Stimulated activated memory B cell treated with anti-CD40 and anti-IgM and Interleukin-4, amounts not matched to agents 10 μg/mL and 1 μg/mL and 100 μg/mL, for 72 hours (primary cell): ENCODE results near the gene PRKCA.
"Not testable (repeated sequence)": the region's sequence is repeated elsewhere in the genome, so short reads cannot be mapped to it uniquely, and the experiment has no call there.

Experiments
- ATAC-seq: fragments of 150-1000 bp; cut with Tn5 transposase; 2 replicates; pipeline ENCODE4 v1.10.0; 2021
- H3K27ac Mint-ChIP-seq: one replicate; pipeline ENCODE4 v1.8.0; 2022; ENCODE audit warnings: mild to moderate bottlenecking, mixed read lengths
- H3K27me3 Mint-ChIP-seq: one replicate; pipeline ENCODE4 v1.8.0; 2022; ENCODE audit warnings: mixed read lengths
- H3K36me3 Mint-ChIP-seq: one replicate; pipeline ENCODE4 v1.8.0; 2022; ENCODE audit warnings: mixed read lengths
- H3K4me1 Mint-ChIP-seq: one replicate; pipeline ENCODE4 v1.8.0; 2022; ENCODE audit warnings: mixed read lengths
- H3K4me3 Mint-ChIP-seq: one replicate; pipeline ENCODE4 v1.8.0; 2022; ENCODE audit warnings: mild to moderate bottlenecking, moderate library complexity, mixed read lengths
- H3K9me3 Mint-ChIP-seq: one replicate; pipeline ENCODE4 v1.8.0; 2022; ENCODE audit warnings: mixed read lengths

PRKCA gene

GRCh38 chr17:66448026-66448639 lies 145.7 kb downstream of the PRKCA start:
- Mint-ChIP-seq H3K27me3 (peaks cover 23% of the 10 kb centered on the region), H3K4me3 (no peak overlapping the region), H3K9me3 (no peaks in the 10 kb centered on the region), H3K4me1 (peaks cover 6% of the 10 kb centered on the region), H3K36me3 (no peaks in the 10 kb centered on the region), H3K27ac (no peak overlapping the region)
- no peak for ATAC-seq

- Mint-ChIP-seq H3K36me3 (no peaks in the 10 kb centered on the region), H3K4me1 (no peaks in the 10 kb centered on the region), H3K4me3 (no peak overlapping the region), H3K27me3 (peaks cover 35% of the 10 kb centered on the region), H3K27ac (no peak overlapping the region), H3K9me3 (no peaks in the 10 kb centered on the region)
- ATAC-seq = no peak
Observed at GRCh38 chr17:66449418-66449977, 147.1 kb downstream of the PRKCA start.

GRCh38 chr17:66450008-66450851 lies 147.8 kb downstream of the PRKCA start:
- peaks cover 35% of the 10 kb centered on the region for H3K27me3 Mint-ChIP-seq
- H3K4me1 Mint-ChIP-seq = no peaks in the 10 kb centered on the region
- no peak overlapping the region for H3K27ac Mint-ChIP-seq
- no peak for ATAC-seq
- no peak overlapping the region for H3K4me3 Mint-ChIP-seq
- no peaks in the 10 kb centered on the region for H3K36me3 Mint-ChIP-seq
- H3K9me3 Mint-ChIP-seq = no peaks in the 10 kb centered on the region

GRCh38 chr17:66450852-66451158 lies 148.4 kb downstream of the PRKCA start:
- no peaks in the 10 kb centered on the region for H3K4me1 Mint-ChIP-seq

GRCh38 chr17:66451188-66452149 lies 149.1 kb downstream of the PRKCA start:
- Mint-ChIP-seq H3K4me1 (no peaks in the 10 kb centered on the region), H3K9me3 (no peaks in the 10 kb centered on the region), H3K27me3 (peaks cover 30% of the 10 kb centered on the region), H3K36me3 (no peaks in the 10 kb centered on the region), H3K27ac (no peak overlapping the region), H3K4me3 (no peak overlapping the region)
- no peak for ATAC-seq

More at GRCh38 chr17:66450852-66451158, 148.4 kb downstream of the PRKCA start:
- no peaks in the 10 kb centered on the region for H3K36me3 Mint-ChIP-seq
- no peak for ATAC-seq
- no peaks in the 10 kb centered on the region for H3K9me3 Mint-ChIP-seq
- no peak overlapping the region for H3K27ac Mint-ChIP-seq
- H3K27me3 Mint-ChIP-seq = peaks cover 35% of the 10 kb centered on the region
- no peak overlapping the region for H3K4me3 Mint-ChIP-seq

GRCh38 chr17:66455060-66455459 lies 152.6 kb downstream of the PRKCA start:
- Mint-ChIP-seq H3K9me3 (peaks cover 5% of the 10 kb centered on the region), H3K4me1 (no peaks in the 10 kb centered on the region), H3K27me3 (peaks cover 19% of the 10 kb centered on the region), H3K36me3 (no peaks in the 10 kb centered on the region), H3K4me3 (no peak overlapping the region), H3K27ac (no peak overlapping the region)
- ATAC-seq = no peak

- not testable (repeated sequence) for H3K9me3 Mint-ChIP-seq, H3K4me1 Mint-ChIP-seq, ATAC-seq, H3K4me3 Mint-ChIP-seq, H3K27ac Mint-ChIP-seq, H3K36me3 Mint-ChIP-seq
- H3K27me3 Mint-ChIP-seq = peaks cover 13% of the 10 kb centered on the region
Observed at GRCh38 chr17:66457499-66457898, 155.1 kb downstream of the PRKCA start.

GRCh38 chr17:66458782-66459181 lies 156.4 kb downstream of the PRKCA start:
- no peak overlapping the region for H3K4me3 Mint-ChIP-seq
- ATAC-seq = no peak
- peaks cover 5% of the 10 kb centered on the region for H3K9me3 Mint-ChIP-seq
- H3K27me3 Mint-ChIP-seq = peaks cover 7% of the 10 kb centered on the region
- no peak overlapping the region for H3K27ac Mint-ChIP-seq
- no peaks in the 10 kb centered on the region for H3K4me1 Mint-ChIP-seq
- no peaks in the 10 kb centered on the region for H3K36me3 Mint-ChIP-seq

- Mint-ChIP-seq H3K27ac (no peak overlapping the region), H3K4me3 (no peak overlapping the region), H3K4me1 (no peaks in the 10 kb centered on the region), H3K27me3 (no peaks in the 10 kb centered on the region), H3K36me3 (no peaks in the 10 kb centered on the region), H3K9me3 (peaks cover 5% of the 10 kb centered on the region)
- no peak for ATAC-seq
Observed at GRCh38 chr17:66459811-66460270, 157.4 kb downstream of the PRKCA start.

- Mint-ChIP-seq H3K36me3 (no peaks in the 10 kb centered on the region), H3K27ac (no peak overlapping the region), H3K4me3 (no peak overlapping the region), H3K9me3 (peaks cover 5% of the 10 kb centered on the region), H3K4me1 (no peaks in the 10 kb centered on the region), H3K27me3 (no peaks in the 10 kb centered on the region)
- ATAC-seq = no peak
Observed at GRCh38 chr17:66460558-66460957, 158.1 kb downstream of the PRKCA start.

- ATAC-seq = no peak
- no peak overlapping the region for H3K27ac Mint-ChIP-seq
- H3K4me1 Mint-ChIP-seq = no peaks in the 10 kb centered on the region
- peaks cover 5% of the 10 kb centered on the region for H3K9me3 Mint-ChIP-seq
- H3K27me3 Mint-ChIP-seq = no peaks in the 10 kb centered on the region
- H3K4me3 Mint-ChIP-seq = no peak overlapping the region
- no peaks in the 10 kb centered on the region for H3K36me3 Mint-ChIP-seq
Observed at GRCh38 chr17:66461343-66461995, 159.1 kb downstream of the PRKCA start.

- H3K36me3 Mint-ChIP-seq = no peaks in the 10 kb centered on the region
- peaks cover 2% of the 10 kb centered on the region for H3K9me3 Mint-ChIP-seq
- ATAC-seq = no peak
- H3K27ac Mint-ChIP-seq = no peak overlapping the region
- no peaks in the 10 kb centered on the region for H3K4me1 Mint-ChIP-seq
- H3K4me3 Mint-ChIP-seq = no peak overlapping the region
- H3K27me3 Mint-ChIP-seq = no peaks in the 10 kb centered on the region
Observed at GRCh38 chr17:66462010-66462409, 159.6 kb downstream of the PRKCA start.

GRCh38 chr17:66464921-66465320 lies 162.5 kb downstream of the PRKCA start:
- Mint-ChIP-seq H3K9me3 (no peaks in the 10 kb centered on the region), H3K27me3 (no peaks in the 10 kb centered on the region), H3K27ac (no peak overlapping the region), H3K4me1 (peaks cover 11% of the 10 kb centered on the region), H3K36me3 (no peaks in the 10 kb centered on the region), H3K4me3 (no peak overlapping the region)
- no peak for ATAC-seq

GRCh38 chr17:66465701-66466100 lies 163.3 kb downstream of the PRKCA start:
- Mint-ChIP-seq H3K27me3 (no peaks in the 10 kb centered on the region), H3K4me1 (peaks cover 11% of the 10 kb centered on the region), H3K36me3 (no peaks in the 10 kb centered on the region), H3K4me3 (no peak overlapping the region), H3K27ac (no peak overlapping the region), H3K9me3 (no peaks in the 10 kb centered on the region)
- ATAC-seq = no peak
